ENCODE measurements around the gene MYH15.

GRCh38 chr3:108396336-108396735, 114.1 kb downstream of the MYH15 start:
- TF ChIP-seq GATA2 (IDR thresholded peaks at IDR 0.05; ENCODE audit: low read depth, low read length) (no peak), GATA3 (IDR thresholded peaks at IDR 0.05; ENCODE audit: low read depth, low read length) (no peak)
